GM12874 (cell line): ENCODE data around the gene TPBGL.

Experiments used
- CTCF ChIP-seq: IDR thresholded peaks from 2 replicates; pipeline ENCODE4 v1.5.1; 2011; ENCODE audit warnings: low read depth, mild to moderate bottlenecking, control low read depth, low read length, moderate library complexity; ENCODE audit not compliant: insufficient read depth

The TPBGL gene

GRCh38 chr11:75197512-75198277, 42.9 kb upstream of the TPBGL start:
- TF ChIP-seq CTCF: no peak

GRCh38 chr11:75198278-75198973, 42.1 kb upstream of the TPBGL start:
- no peak for TF ChIP-seq CTCF

- TF ChIP-seq CTCF: no peak
Measured at GRCh38 chr11:75199412-75199955, 41.1 kb upstream of the TPBGL start.

GRCh38 chr11:75200051-75200450, 40.5 kb upstream of the TPBGL start:
- no peak for TF ChIP-seq CTCF

- TF ChIP-seq CTCF: no peak
Measured at GRCh38 chr11:75200531-75200930, 40.0 kb upstream of the TPBGL start.

- no peak for TF ChIP-seq CTCF
Measured at GRCh38 chr11:75201771-75202170, 38.8 kb upstream of the TPBGL start.

GRCh38 chr11:75202195-75202594, 38.4 kb upstream of the TPBGL start:
- TF ChIP-seq CTCF: no peak
